ENCODE data around the gene FHL1.
"Not testable (repeated sequence)": the region's sequence is repeated elsewhere in the genome, so short reads cannot be mapped to it uniquely, and the experiment has no call there.

Gene FHL1

DNA sequence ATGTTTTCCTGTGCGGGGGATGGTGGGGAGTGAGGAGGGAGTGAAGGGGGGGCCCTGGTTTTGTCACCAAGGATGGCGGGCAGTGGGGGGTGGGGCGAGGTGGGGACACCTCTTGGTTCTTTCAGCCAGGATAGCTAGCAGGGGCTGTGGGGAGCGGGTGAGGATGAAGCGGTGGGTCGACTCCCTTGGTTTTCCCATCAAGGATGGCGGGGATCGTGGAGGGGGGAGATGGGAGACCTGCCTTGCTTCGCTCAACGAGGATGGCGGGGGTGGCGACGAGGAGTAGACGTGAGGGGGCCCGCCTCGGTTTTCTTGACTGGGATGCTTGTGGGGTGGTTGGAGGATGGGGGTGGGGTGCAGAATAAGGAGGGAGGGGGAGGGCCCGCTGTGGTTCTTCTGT, 643 bp downstream of the FHL1 start:
- no peak for DNase-seq

DNA sequence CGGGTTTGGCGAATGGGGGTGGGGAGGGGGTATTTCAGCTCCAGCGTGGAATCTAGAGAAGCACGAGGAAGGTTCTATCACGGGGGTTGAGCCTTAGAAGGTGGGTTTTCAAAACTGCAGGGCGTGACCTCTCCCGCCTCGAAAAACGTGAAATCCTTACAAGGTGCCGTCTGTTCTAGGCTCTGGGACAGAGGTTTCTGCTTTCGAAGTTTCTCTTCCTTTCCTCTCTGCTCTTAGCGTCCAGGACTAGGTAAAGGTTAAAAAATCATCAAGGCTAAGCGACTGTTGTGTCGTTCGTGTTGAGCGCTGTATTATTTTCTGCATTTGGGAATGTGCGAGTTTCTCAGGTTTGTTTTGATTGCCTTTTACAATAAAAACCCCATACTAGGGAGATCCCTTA, 1.1 kb downstream of the FHL1 start:
- no peak for DNase-seq

DNA sequence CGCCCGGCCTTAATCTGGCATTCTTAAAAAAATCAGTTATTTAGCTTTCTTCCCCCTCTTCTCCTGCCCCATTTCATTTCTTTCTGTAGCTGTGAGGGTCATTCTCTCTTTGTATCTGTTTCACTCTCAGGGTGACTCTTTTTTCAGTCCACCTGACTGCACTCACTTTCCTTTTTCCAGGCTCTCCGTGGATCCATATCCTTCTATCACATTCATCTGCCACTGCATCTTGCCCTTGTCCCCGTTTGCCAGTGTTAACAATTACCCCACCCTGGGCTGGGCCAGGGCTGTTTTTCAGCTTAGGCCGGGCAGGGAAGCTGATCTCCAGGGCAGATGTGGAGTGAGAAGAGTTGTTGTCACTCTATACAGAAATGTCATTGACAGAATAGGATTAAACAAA, 7.7 kb downstream of the FHL1 start:
- DNase-seq: no peak

DNA sequence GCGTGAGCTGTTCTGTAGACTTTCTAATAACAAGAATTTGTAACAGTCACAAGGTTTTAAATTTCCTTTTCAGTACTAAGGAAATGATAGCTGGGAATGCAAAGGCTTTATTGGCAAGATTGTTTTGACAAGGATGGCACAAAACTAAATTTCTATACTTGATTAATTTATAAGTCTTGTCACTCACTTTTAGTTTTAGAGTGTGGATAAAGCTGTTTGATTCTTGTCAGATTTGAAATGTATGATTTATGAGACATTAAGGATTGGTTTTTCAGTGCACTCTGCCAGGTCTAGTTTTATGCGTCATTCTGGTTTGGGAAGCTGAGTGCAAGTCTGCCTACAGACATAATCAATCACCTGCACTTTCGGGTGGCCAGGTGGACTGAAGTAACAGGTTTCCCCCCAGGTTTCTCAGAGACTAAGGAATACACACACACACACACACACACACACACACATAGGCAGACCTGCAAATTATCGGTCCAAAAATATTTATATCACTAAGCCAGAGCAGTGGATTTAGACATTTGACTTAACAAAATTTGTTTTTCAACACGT, 9.3 kb downstream of the FHL1 start:
- DNase-seq: no peak

DNA sequence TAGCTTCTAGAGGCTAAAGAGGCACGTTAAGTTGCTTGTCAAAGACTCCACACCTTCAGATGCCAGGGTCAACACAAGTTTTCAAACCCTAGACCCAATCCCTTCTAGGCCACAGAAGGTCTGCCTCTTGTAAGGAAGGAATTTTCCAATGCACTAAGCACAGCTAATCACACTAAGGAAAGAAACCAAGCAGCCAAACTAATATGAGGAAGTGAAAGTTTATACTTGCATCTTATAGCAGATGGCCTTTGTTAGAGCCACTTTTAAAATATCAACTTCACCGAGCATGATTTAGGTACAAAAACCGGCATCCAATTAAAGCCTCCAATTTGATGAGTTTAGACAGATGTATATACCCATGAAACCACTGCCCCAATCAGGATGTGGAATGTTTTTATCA, 9.9 kb downstream of the FHL1 start:
- DNase-seq: no peak

DNA sequence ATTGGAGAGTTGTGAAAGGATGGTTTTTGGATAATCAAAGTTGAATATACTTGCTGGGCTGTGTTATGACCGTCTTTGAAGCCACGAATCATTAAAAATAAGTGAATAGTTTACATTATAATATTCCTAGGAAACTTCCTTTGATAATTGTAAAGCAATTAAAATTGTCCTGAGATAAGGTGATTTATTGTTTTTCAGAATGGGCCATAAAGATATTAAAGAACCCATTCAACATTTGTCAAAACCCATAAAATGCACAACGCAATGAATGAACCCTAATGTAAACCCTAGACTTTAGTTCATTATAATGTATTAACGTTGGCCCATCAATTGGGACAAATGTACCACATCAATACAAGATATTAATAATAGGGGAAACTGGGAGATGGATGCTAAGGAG, 11.4 kb downstream of the FHL1 start:
- DNase-seq: no peak

DNA sequence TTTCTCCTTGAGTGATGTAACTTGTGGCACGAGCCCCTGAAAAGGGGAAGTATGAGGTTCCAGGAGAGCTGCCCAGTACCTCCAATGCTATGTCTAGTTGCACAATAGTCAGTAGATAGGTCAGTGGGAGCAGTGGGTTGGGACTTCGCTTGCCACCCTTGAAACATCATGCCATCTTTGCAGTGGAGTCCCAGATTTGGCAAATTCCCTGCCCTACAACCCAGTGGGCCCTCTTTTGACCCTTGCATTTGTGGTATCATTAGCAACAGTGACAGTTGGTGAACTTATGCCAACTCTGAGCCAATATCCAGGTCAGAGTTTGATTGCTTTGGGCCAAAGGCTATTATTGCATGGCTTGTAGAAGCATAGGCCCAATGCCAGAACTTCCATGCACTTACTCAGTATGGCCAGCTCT, 12.3 kb downstream of the FHL1 start:
- peak; percentile 60 to 64 for DNase-seq

DNA sequence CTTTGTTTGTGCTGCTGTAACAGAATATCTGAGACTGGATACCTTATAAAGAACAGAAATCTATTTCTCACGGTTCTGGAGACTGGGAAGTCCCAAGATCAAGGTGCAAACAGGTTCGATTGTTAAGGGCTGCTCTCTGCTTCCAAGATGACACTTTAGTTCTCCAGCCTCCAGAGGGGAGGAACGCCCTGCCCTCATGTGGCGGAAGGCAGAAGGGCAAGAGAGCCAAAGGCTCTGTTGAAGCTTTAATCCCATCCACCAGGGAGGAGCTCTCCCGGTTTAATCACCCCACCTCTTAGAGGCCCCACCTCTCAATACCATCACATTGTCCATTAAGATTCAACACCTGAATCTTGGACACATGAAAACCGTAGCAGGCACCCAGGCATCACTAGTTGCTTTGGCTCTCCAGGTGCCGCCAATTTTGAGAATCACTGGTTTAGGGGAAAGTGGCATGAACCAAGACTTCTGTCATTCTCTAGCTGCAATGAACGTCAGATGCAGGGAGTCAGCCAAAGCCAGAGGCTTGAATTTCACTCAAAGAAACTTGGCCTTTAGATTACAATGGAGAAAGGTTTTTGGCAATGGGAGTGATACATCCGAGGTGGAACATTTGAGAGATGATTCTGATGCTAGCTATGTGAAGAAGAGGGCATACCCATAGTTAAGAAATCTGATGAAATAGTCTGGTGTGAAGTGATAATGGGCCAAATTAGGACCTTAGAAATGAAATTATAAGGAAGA, 15.7 kb downstream of the FHL1 start:
- DNase-seq: peak in 1 of 2 experiments; percentile 12

DNA sequence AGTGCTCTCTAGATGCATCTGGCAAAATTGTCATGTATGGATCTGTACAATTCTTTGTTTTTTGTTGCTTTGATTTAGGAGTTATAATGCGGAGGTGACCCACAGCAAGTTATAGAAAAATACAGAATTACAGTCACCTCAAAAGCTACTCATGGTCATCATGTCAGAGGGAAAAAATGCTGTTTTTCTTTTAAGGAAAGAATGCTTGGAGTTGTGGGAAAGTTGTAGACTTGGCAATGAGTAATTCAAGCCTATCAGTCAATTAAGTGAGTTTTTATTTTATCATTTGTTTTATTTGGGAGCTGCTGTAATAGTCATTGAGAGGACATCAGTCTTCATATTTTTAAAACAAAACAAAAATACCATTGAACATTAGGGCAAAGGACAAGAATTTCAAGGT, 16.4 kb downstream of the FHL1 start:
- no peak for DNase-seq

DNA sequence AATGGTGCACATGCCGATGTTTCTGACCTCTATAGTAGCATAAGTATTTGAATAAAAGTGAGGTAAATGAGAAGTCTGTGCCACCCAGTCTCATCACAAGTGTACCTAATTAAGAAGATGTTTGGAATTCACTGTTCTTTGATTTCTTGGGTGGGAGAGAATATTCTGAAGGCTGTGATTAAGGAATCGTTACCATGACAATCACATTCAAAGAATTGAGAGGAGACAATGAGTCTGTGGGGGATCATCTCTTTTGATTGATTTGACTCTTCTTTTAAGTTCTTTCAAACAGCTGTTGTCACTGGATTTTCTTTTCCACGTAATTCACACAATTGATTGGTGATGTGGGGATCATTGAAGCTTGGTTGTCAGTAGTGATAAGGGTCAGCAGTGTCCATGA, 18.1 kb downstream of the FHL1 start:
- no peak for DNase-seq

DNA sequence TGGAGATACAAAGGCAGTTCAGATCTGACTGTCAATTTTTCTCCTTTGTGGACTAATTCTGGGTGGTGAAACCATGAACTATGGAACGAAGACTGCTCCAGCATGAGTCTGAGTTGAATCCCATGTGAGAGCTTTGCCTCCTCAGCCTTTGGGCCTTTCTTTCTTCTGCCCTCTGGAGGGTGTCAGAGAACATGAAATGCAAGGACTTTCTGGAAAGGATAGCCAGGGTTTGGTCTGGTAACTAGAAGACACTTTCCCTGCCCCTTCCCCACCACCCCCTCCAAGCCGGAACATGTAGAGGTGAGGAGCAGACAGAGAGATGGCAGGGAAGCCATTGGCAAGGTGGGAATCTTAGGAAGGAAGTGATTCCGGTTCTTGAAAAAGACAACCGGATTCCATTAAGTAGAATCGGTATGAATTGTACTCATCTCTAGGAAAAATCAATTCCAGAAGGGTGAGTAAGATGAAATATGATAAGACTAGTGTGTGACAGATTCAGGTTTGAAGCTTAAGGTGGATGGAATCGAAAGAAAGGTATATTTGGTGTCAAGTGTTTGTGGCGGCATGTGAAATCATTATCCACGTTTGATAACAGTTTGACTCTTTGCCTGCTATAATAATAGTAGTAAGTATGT, 19.0 kb downstream of the FHL1 start:
- DNase-seq: no peak

DNA sequence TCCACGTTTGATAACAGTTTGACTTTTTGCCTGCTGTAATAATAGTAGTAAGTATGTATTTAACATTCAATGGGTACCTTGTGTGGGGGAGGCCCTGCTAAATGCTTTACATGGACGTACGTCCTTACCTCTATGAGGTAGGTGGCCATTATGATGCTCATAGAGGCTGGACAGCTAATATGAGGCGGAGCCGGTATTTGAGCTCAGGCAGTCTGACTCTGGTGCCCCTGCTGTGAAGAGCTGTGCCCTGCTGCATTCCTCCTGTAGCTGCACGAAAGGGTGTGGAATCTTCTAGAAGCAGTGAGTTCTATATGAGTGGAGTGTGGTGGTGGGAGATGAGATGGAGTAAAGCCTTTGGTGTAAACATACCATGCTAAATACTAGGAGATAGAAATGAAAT, 20.7 kb downstream of the FHL1 start:
- not testable (repeated sequence) for DNase-seq

DNA sequence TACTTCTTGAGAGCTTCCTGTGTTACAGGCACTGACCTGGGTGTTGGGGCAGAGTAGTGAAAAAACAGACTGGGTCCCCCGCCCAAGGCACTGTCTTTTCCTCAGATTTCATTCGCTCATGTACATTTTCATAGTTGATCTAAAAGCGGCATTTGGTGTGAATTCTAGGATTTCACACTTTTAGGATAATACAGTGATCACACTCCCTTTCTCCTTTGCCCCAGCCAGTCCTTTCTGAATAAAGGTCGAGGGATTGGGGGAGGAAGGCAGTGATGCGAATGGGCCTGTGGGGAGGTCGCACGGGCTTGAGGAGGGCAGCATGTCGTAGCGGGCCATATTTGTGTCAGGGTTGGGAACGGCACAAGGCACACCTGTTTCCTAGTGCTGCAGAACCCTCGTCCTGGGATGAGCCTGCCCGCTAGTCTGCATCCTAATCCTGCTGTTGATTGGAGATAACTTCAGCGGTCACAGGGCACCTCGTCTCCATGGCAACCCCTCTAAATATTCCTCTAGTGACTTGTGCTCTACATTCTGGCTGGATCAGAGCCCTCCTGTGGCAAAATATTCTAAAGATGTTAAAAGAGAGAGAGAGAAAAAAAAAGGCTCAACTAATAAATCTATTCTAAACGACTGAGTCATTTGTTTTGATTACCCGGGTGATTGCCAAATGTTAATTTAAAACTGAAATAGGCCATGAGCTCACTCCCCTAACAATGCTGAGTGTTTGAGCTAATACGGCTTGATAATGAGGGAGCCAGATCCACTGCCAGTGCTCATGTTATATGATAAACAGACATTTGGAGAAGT, 21.8 kb downstream of the FHL1 start:
- DNase-seq: no peak

DNA sequence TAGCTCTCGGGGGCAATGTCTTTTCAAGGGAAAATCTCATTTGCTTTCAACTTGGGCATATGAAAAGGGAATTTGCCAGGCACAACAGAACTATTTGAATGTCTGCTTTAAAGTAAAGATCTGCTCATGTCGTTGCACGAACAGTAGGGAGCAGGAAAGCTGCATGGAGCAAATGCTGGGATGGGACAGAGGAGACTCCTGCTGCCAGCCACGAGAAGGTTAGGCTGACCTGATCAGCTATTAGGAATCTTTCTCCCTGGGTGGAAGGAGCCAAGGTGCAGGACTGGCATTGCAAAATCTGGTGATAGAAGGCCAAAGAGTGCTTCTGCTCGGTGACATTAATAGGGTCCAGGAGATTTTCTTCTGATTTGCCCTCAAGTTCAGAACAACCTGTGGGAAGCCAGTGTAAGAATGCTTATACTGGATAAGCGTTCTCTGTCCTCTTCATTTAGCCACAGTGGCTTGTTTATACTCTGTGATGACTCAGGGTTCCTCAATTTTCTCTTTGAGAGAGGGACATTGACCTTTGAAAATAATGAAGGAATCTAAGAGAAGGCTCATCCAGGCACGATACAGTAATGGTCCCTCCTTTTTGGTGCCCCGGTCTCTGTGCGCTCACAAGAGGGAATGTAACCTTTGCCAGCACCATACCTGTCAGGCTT, 22.9 kb downstream of the FHL1 start:
- no peak for DNase-seq

DNA sequence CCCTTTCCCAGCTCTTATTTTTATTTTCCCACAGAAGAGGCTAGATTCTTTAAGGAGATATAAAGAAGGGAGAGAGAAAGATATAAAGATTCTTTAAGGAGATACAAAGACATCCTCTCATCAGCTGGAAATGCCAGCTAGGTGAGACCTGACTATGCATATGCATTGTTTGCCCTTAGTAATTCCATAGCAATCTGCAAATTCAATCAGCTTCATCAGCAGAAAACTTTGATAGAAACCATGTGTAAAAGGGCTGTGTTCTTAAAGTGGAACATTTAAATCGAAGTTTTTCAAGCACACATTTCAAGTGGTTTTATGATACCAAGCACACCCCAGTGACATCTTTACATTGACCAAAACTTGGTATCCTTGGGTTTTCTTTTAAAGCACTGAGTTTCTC, 24.1 kb downstream of the FHL1 start:
- DNase-seq: no peak

DNA sequence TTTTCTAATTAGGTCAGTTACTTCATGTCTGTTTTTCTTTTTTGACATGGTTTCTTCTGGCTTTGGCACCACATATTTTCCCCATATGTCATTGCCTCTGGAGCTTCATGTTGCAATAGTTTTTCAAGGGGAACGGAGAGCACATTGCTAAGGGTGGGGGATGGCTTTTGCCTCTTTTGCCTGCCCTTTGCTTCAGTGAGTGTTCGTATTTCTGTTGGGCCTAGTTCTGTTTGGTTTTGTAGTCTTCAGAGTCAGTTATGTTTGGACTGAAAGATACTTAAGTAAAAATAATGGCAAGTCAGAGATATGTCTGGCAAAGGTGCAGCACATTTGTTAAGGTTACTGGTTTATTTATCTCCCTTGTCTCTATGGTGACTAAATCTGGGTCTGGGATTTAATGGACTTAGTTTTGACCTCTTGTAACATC, 29.1 kb downstream of the FHL1 start:
- DNase-seq: no peak

DNA sequence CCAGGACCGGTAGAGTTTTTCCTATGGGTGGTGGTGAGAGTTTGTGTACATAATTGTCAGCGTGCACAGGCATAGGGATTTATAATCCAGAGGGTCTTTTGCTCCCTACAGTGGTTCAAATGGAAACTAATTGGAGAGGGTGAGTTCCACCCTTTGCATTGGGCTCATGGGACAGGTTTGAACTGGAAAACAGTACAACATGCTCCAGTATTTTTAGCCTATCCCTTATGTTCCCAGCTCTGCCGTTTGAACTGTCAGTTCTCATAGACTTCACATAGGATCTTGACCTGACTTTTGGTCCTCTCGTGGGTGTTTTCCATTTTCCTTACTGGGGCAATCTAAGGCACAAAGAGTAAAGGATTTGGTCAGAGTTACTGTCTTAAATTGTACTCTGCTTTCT, 31.8 kb downstream of the FHL1 start:
- DNase-seq: no peak

DNA sequence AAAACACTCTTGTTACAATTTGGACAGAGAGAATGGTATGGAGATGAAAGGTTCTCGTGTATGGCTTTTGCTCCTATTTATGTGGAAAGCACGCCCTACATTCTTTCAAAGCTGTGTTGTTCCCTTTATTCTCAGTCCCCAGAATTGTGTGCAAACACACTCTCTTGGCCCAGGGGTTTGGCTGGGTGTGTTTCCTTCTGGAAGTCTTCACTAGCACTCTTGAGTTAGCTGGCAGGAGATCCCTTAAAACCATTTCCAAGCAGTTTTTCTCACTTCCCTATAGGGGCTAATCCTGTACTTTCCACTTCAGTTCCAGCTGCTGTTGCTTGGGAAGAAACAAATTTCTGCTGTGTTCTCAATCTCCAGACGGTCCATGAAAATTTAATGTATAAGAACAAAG, 35.1 kb downstream of the FHL1 start:
- DNase-seq: no peak

DNA sequence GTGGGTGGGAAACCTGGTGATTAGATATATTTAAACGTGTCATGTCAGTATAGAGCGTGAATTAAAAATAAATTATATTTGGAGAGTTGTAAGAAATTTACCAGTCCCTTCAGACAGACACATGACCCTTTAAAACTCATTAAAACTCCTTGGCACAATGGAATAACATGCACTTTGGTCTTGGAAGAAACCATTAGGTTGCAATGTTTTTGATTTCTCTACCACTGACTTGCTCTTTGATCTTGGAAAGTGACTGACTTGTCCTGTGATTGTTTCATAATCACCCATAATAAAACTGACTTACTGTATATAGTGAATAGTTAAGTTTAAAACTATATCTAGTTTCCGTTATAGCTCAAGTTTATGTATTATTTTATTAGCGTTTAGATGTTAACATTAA, 35.8 kb downstream of the FHL1 start:
- DNase-seq: no peak

DNA sequence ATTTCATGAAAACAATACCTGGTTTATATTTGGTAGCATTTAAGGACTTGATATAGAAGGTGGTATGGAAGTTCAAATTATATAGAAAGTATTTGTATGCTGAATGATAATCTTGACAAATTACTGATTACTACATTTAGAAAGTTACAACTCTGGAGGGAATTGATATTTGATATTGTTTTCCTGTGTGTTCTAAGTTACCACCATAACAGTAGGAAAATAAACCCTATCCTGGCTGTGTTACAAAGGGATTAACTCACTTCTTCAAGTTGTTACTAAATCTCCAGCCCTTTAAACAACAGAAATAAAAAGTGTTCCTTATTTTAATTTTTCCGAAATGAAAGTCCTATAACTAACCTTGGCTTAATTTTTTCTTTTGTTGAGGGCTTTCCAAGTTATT, 36.6 kb downstream of the FHL1 start:
- DNase-seq: no peak

DNA sequence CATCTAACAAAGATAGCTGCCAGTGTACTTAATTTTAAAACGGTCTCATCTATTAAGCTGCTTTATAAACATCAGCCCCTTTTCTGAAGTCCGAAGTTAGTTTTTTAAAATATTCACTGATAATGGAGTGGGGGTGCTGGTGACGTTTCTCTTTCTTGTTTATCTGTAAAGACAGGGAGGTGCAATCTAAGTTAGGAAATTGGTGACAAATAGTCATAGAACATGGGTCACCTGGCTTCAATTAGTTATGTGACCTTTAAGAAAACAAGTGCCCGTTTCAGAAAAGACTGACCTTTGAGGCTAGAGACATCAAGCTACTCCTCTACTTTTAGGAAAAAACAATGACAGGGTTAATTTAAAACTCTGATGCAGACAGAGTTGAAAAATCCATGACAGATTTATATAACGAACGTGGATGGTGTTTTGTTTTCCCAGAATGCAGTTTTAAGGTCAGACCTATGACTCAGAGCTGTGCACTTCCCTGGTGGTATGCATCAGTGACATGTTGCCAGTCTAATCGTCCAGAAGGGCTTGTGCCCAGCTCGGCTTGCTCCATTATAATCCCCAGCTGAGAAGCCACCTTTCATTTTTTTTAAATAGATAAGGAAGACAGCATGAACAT, 38.2 kb downstream of the FHL1 start:
- DNase-seq: no peak

DNA sequence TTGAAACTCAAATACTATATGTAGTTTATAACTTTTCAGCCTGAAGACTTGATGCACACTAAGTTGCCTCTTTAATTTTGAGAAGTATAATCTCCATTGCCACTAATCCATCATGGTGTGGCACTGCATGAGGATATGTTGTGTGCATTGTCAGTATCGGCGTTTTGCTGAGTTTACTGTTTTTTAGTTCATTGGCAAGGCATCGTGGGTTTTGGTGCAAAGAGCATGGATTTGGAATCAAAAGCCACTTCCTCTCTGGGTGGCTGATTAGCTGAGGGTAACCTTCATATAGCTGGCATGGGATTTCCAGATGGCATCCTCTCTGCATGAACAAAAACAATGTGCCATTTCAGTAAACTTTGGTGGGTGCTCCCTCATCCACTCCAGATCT, 38.7 kb downstream of the FHL1 start:
- DNase-seq: no peak

DNA sequence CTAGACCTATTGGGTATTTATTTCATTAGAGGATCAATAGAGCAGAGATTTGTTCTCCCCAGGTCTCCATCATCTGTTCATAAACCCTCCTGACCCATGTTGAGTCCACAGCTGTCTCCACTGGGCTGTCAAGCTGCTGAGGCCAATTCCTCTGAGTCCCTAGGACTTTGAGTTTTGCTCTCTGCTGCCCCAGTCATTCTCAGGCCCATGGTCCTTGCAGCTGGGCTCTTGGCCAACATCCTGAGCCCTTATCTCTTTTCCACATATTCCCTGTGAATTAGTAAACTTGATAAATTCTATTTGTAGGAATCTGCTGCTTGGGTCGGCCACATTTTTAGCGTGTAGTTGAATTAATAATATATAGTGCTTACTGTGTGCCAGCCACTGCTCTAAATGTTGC, 41.9 kb downstream of the FHL1 start:
- DNase-seq: no peak

Measured in AML-193 (cell line).